ENCODE data around the gene EPS8L1.

Gene EPS8L1

DNA sequence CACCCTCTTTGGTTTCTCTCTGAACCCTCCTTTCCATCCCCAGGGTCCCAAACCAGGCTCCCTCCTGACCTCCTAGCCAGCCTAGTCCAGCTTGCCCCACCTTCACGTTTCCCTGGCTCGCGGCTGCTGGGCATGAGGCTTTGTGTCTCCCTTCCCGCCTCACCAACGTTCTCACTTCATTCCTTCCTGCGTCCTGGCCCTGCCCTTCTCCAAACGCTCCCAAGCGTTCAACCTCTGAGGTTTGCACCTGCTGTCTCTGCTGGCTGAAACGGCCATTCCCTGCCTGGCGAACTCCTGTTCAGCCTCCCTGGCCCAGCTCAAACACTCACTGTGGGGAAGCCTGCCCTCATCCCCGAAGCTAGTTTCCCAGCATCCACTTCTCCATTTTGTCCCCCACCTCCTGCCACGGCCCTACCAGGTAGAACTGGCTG lies 12.4 kb downstream of the EPS8L1 start:
- no peaks in the 10 kb centered on the region for H3K9me2 ChIP-seq (ENCODE audit: low read depth, low read length)
- no peaks in the 10 kb centered on the region for H4K20me1 ChIP-seq (ENCODE audit: insufficient read depth, low read length)
- H3K9ac ChIP-seq (ENCODE audit: low read length) = no peak overlapping the region
- TF ChIP-seq, protein P1, sequence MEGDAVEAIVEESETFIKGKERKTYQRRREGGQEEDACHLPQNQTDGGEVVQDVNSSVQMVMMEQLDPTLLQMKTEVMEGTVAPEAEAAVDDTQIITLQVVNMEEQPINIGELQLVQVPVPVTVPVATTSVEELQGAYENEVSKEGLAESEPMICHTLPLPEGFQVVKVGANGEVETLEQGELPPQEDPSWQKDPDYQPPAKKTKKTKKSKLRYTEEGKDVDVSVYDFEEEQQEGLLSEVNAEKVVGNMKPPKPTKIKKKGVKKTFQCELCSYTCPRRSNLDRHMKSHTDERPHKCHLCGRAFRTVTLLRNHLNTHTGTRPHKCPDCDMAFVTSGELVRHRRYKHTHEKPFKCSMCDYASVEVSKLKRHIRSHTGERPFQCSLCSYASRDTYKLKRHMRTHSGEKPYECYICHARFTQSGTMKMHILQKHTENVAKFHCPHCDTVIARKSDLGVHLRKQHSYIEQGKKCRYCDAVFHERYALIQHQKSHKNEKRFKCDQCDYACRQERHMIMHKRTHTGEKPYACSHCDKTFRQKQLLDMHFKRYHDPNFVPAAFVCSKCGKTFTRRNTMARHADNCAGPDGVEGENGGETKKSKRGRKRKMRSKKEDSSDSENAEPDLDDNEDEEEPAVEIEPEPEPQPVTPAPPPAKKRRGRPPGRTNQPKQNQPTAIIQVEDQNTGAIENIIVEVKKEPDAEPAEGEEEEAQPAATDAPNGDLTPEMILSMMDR (IDR thresholded peaks at IDR 0.05; ENCODE audit: low read length) = no peak
- no peak for TF ChIP-seq EZH2 (IDR thresholded peaks at IDR 0.05; ENCODE audit: borderline replicate concordance, low read length)
- H3K4me3 ChIP-seq (ENCODE audit: low read depth, low read length, poor library complexity, severe bottlenecking) = no peak overlapping the region
- peaks cover 11% of the 10 kb centered on the region; the same call in 1 of the 2 replicates for H3K36me3 ChIP-seq (ENCODE audit: insufficient read depth, low read length)
- H3K4me1 ChIP-seq (ENCODE audit: insufficient read depth, low read length, severe bottlenecking) = no peaks in the 10 kb centered on the region
- no peak overlapping the region for H3K27ac ChIP-seq (ENCODE audit: low read depth, low read length, poor library complexity, severe bottlenecking)
- no peaks in the 10 kb centered on the region for H3K9me3 ChIP-seq (ENCODE audit: low read length)
- H2AFZ ChIP-seq (ENCODE audit: low read length) = no peak overlapping the region
- no peaks in the 10 kb centered on the region for H3F3A ChIP-seq (ENCODE audit: insufficient read depth, low read length)
- no peaks in the 10 kb centered on the region for H3K27me3 ChIP-seq (ENCODE audit: insufficient read depth, low read length)
- H3K79me2 ChIP-seq (ENCODE audit: insufficient read depth, low read length) = no peaks in the 10 kb centered on the region
- H3K4me2 ChIP-seq (ENCODE audit: low read length) = no peak overlapping the region

DNA sequence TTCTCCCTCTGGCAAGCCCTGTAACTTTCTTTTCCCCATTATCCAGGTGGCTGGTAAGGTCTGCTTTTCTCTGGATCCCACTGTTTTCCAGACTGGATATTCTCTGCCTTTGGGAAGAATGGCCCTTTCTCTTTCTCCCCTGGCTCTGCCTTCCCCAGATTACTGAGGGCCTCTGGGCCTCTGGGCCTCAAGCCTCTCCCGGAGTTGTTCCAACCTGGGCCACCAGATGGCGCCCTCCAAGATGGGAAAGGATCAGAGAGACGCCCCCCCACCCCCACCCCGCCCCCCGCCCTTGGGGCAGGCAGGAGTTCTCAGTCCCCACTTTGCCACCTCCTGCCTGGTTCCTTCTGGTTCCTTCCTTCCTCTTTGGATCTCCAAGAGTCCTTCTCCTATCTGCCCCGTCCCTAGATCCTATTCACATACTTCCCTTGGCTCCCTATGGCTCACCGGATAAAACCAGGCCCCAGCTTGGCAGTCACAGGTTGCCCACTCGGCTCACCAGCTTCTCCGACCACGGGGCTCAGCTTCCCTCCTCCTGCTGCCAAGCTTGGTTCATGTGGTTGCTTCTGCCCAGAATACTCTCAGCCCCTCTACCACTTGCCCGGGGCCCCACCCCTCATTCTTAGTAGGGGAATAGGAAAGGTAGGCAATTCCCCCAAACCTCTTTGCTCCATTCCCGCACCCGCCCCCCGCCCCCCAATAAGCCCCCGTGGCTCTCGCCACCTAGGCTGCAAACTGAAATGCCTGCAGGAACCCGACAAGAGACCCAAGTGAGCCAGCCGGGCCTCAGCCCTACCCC lies 13.1 kb downstream of the EPS8L1 start:
- no peak overlapping the region for H3K9ac ChIP-seq (ENCODE audit: low read length)
- H3K79me2 ChIP-seq (ENCODE audit: insufficient read depth, low read length) = no peaks in the 10 kb centered on the region
- no peak for TF ChIP-seq EZH2 (IDR thresholded peaks at IDR 0.05; ENCODE audit: borderline replicate concordance, low read length)
- TF ChIP-seq, protein P1 (IDR thresholded peaks at IDR 0.05; ENCODE audit: low read length) = peak; percentile 51

DNA sequence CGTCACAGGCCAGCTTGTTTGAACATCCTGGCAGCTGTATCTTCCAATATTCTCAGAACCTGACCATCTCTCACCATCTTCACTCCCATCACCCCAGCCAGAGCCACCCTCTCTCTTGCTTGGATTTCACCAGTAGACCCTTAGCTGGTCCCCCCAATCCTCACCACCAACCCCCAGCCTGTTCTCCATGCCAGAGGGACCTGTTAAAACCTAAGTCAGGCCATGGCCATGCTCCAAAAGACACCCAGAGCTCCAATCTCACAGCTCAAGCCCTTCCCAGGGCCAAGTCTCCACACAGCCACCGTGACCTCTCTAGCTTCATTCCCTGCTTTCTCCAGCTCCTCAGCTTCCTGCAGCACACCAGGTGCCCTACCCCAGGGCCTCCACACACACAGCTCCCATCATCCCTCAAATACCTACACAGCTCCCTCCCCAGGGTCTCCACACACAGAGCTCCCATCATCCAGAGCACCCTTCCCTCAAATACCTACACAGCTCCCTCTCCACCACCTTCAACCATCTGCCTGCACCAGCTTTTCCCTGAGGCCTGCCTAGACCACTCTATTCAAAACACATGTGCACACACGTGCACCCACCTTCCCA lies 13.8 kb downstream of the EPS8L1 start:
- no peaks in the 10 kb centered on the region for H3K27me3 ChIP-seq (ENCODE audit: insufficient read depth, low read length)
- no peaks in the 10 kb centered on the region for H4K20me1 ChIP-seq (ENCODE audit: insufficient read depth, low read length)
- no peak overlapping the region for H3K9ac ChIP-seq (ENCODE audit: low read length)
- H2AFZ ChIP-seq (ENCODE audit: low read length) = no peak overlapping the region
- no peak overlapping the region for H3K4me3 ChIP-seq (ENCODE audit: low read depth, low read length, poor library complexity, severe bottlenecking)
- no peaks in the 10 kb centered on the region for H3K9me2 ChIP-seq (ENCODE audit: low read depth, low read length)
- H3F3A ChIP-seq (ENCODE audit: insufficient read depth, low read length) = no peaks in the 10 kb centered on the region
- H3K4me1 ChIP-seq (ENCODE audit: insufficient read depth, low read length, severe bottlenecking) = no peaks in the 10 kb centered on the region
- H3K27ac ChIP-seq (ENCODE audit: low read depth, low read length, poor library complexity, severe bottlenecking) = no peak overlapping the region
- TF ChIP-seq EZH2 (IDR thresholded peaks at IDR 0.05; ENCODE audit: borderline replicate concordance, low read length) = no peak
- TF ChIP-seq, protein P1 (IDR thresholded peaks at IDR 0.05; ENCODE audit: low read length) = no peak
- H3K79me2 ChIP-seq (ENCODE audit: insufficient read depth, low read length) = no peaks in the 10 kb centered on the region
- no peaks in the 10 kb centered on the region for H3K9me3 ChIP-seq (ENCODE audit: low read length)
- H3K4me2 ChIP-seq (ENCODE audit: low read length) = no peak overlapping the region
- H3K36me3 ChIP-seq (ENCODE audit: insufficient read depth, low read length) = peaks cover 14% of the 10 kb centered on the region; the same call in 1 of the 2 replicates

More for the DNA sequence above, 13.1 kb downstream of the EPS8L1 start:
- Histone ChIP-seq H3K4me2 (ENCODE audit: low read length) (no peak overlapping the region), H4K20me1 (ENCODE audit: insufficient read depth, low read length) (no peaks in the 10 kb centered on the region), H3K4me3 (ENCODE audit: low read depth, low read length, poor library complexity, severe bottlenecking) (no peak overlapping the region), H2AFZ (ENCODE audit: low read length) (no peak overlapping the region), H3K36me3 (ENCODE audit: insufficient read depth, low read length) (peaks cover 11% of the 10 kb centered on the region; the same call in 1 of the 2 replicates), H3F3A (ENCODE audit: insufficient read depth, low read length) (no peaks in the 10 kb centered on the region), H3K9me2 (ENCODE audit: low read depth, low read length) (no peaks in the 10 kb centered on the region), H3K27me3 (ENCODE audit: insufficient read depth, low read length) (no peaks in the 10 kb centered on the region), H3K27ac (ENCODE audit: low read depth, low read length, poor library complexity, severe bottlenecking) (no peak overlapping the region), H3K4me1 (ENCODE audit: insufficient read depth, low read length, severe bottlenecking) (no peaks in the 10 kb centered on the region), H3K9me3 (ENCODE audit: low read length) (no peaks in the 10 kb centered on the region)
